Naive B cell (primary cell): Measurements from ENCODE around the gene HACD2. TPM values are rescaled to one million over a fixed set of nuclear protein-coding genes. Genes with fewer than 3 reads are reported as not detected.
"Not testable (repeated sequence)": the region's sequence is repeated elsewhere in the genome, so short reads cannot be mapped to it uniquely, and the experiment has no call there.

Experiments
- ATAC-seq, 2 donors: fragments of 150-1000 bp; cut with Tn5 transposase; 2 replicates each; pipeline ENCODE4 v1.10.0; 2021; ENCODE audit warnings: low read depth in 2 of 2, mild to moderate bottlenecking in 2 of 2, moderate library complexity in 2 of 2
- DNase-seq: peaks from one replicate; pipeline ENCODE4 v3.0.0; 2022
- H3K27ac Mint-ChIP-seq, 6 donors: one replicate each; pipeline ENCODE4 v1.8.0; 2020 to 2022; ENCODE audit warnings: mild to moderate bottlenecking in 6 of 6, mixed read lengths in 6 of 6, moderate library complexity in 5 of 6, inconsistent platforms in 2 of 6
- H3K27me3 Mint-ChIP-seq, 3 donors: one replicate each; pipeline ENCODE4 v1.8.0; 2021 to 2022; ENCODE audit warnings: mixed read lengths in 3 of 3, mild to moderate bottlenecking in 1 of 3
- H3K36me3 Mint-ChIP-seq, 2 donors: one replicate each; pipeline ENCODE4 v1.8.0; 2020 to 2022; ENCODE audit warnings: mixed read lengths in 2 of 2, inconsistent platforms in 1 of 2, mild to moderate bottlenecking in 1 of 2
- H3K4me1 Mint-ChIP-seq, 3 donors: one replicate each; pipeline ENCODE4 v1.8.0; 2020 to 2022; ENCODE audit warnings: mixed read lengths in 3 of 3, inconsistent platforms in 1 of 3, mild to moderate bottlenecking in 1 of 3, moderate library complexity in 1 of 3
- H3K4me3 Mint-ChIP-seq, 8 donors: one replicate each; pipeline ENCODE4 v1.8.0; 2020 to 2022; ENCODE audit warnings: mild to moderate bottlenecking in 8 of 8, mixed read lengths in 8 of 8, moderate library complexity in 8 of 8, inconsistent platforms in 2 of 8
- H3K9me3 Mint-ChIP-seq, 7 donors: one replicate each; pipeline ENCODE4 v1.8.0; 2020 to 2022; ENCODE audit warnings: mixed read lengths in 7 of 7, mild to moderate bottlenecking in 5 of 7, inconsistent platforms in 2 of 7, moderate library complexity in 1 of 7
- polyA plus RNA-seq, 6 donors: library from polyadenylated mRNA; unstranded; fragments of 300-500 nt; fragmentation: Illumina TruSeq; gene quantifications; one replicate each; pipeline ENCODE4 v1.2.3, GENCODE V29; 2021; ENCODE audit warnings: low read depth in 6 of 6

The HACD2 gene
- polyA plus RNA-seq, 6 donors from 2014 or later: 35.3 to 56.2 (median 43.7) TPM

GRCh38 chr3:123491966-123492587 lies 92.8 kb downstream of the HACD2 start:
- H3K27me3 Mint-ChIP-seq: no peaks in the 10 kb centered on the region
- no peak overlapping the region for H3K4me3 Mint-ChIP-seq
- H3K9me3 Mint-ChIP-seq: no peaks in the 10 kb centered on the region
- H3K36me3 Mint-ChIP-seq: peaks cover 0 to 8% of the 10 kb centered on the region in 2 donors
- no peaks in the 10 kb centered on the region for H3K4me1 Mint-ChIP-seq
- DNase-seq (no peak), ATAC-seq (no peak)
- no peak overlapping the region for H3K27ac Mint-ChIP-seq

GRCh38 chr3:123489400-123490004 lies 95.4 kb downstream of the HACD2 start:
- ATAC-seq: no peak

GRCh38 chr3:123488645-123489347 lies 96.1 kb downstream of the HACD2 start:
- Mint-ChIP-seq H3K4me3 (no peak overlapping the region), H3K27me3 (peaks cover 0 to 13% (median 8%) of the 10 kb centered on the region in 3 donors), H3K9me3 (no peaks in the 10 kb centered on the region), H3K36me3 (peaks cover 0 to 8% of the 10 kb centered on the region in 2 donors), H3K27ac (no peak overlapping the region), H3K4me1 (no peaks in the 10 kb centered on the region)
- ATAC-seq (no peak), DNase-seq (no peak)

More at GRCh38 chr3:123489400-123490004, 95.4 kb downstream of the HACD2 start:
- Mint-ChIP-seq H3K9me3 (no peaks in the 10 kb centered on the region), H3K4me3 (peak overlapping the region in 1 of 8 donors; percentile 14), H3K36me3 (peaks cover 0 to 8% of the 10 kb centered on the region in 2 donors), H3K4me1 (no peaks in the 10 kb centered on the region), H3K27me3 (peaks cover 0 to 9% (median 8%) of the 10 kb centered on the region in 3 donors), H3K27ac (peak overlapping the region in 1 of 6 donors; percentile 39)
- peak; percentile 14 for DNase-seq

- not testable (repeated sequence) for H3K36me3 Mint-ChIP-seq, H3K9me3 Mint-ChIP-seq, ATAC-seq, H3K4me3 Mint-ChIP-seq, DNase-seq, H3K4me1 Mint-ChIP-seq
- H3K27ac Mint-ChIP-seq: peak overlapping the region in 1 of 6 donors; percentile 3
- H3K27me3 Mint-ChIP-seq: peaks cover 4 to 13% (median 8%) of the 10 kb centered on the region in 3 donors
Measured at GRCh38 chr3:123487063-123487462, 97.8 kb downstream of the HACD2 start.

- no peak for ATAC-seq
- Mint-ChIP-seq H3K9me3 (no peaks in the 10 kb centered on the region), H3K36me3 (peaks cover 0 to 4% of the 10 kb centered on the region in 2 donors), H3K4me3 (no peak overlapping the region), H3K27me3 (peaks cover 4 to 13% (median 8%) of the 10 kb centered on the region in 3 donors), H3K27ac (peak overlapping the region in 1 of 6 donors; percentile 91), H3K4me1 (no peaks in the 10 kb centered on the region)
- no peak for DNase-seq
Measured at GRCh38 chr3:123486460-123486859, 98.4 kb downstream of the HACD2 start.

GRCh38 chr3:123485551-123485950 lies 99.3 kb downstream of the HACD2 start:
- H3K27ac Mint-ChIP-seq: no peak overlapping the region
- H3K4me3 Mint-ChIP-seq: no peak overlapping the region
- DNase-seq (no peak), ATAC-seq (no peak)
- peaks cover 4 to 13% (median 8%) of the 10 kb centered on the region in 3 donors for H3K27me3 Mint-ChIP-seq
- H3K36me3 Mint-ChIP-seq: no peaks in the 10 kb centered on the region
- peaks cover 0 to 5% (median 3%) of the 10 kb centered on the region in 3 donors for H3K4me1 Mint-ChIP-seq
- H3K9me3 Mint-ChIP-seq: no peaks in the 10 kb centered on the region

- Mint-ChIP-seq H3K4me3 (no peak overlapping the region), H3K27me3 (peaks cover 4 to 21% (median 8%) of the 10 kb centered on the region in 3 donors), H3K9me3 (no peaks in the 10 kb centered on the region), H3K4me1 (peaks cover 0 to 10% (median 3%) of the 10 kb centered on the region in 3 donors), H3K27ac (no peak overlapping the region), H3K36me3 (no peaks in the 10 kb centered on the region)
- ATAC-seq: no peak
- DNase-seq: no peak
Measured at GRCh38 chr3:123483146-123483545, 101.7 kb downstream of the HACD2 start.

- Mint-ChIP-seq H3K27ac (no peak overlapping the region), H3K27me3 (peaks cover 13 to 21% (median 19%) of the 10 kb centered on the region in 3 donors), H3K4me3 (no peak overlapping the region), H3K9me3 (no peaks in the 10 kb centered on the region), H3K36me3 (no peaks in the 10 kb centered on the region), H3K4me1 (peaks cover 0 to 10% (median 3%) of the 10 kb centered on the region in 3 donors)
- DNase-seq (no peak), ATAC-seq (no peak)
Measured at GRCh38 chr3:123481722-123482457, 103.0 kb downstream of the HACD2 start.

GRCh38 chr3:123481071-123481470 lies 103.8 kb downstream of the HACD2 start:
- Mint-ChIP-seq H3K4me1 (peaks cover 0 to 10% (median 3%) of the 10 kb centered on the region in 3 donors), H3K36me3 (no peaks in the 10 kb centered on the region), H3K9me3 (no peaks in the 10 kb centered on the region), H3K27ac (no peak overlapping the region), H3K4me3 (no peak overlapping the region), H3K27me3 (peaks cover 15 to 25% (median 21%) of the 10 kb centered on the region in 3 donors)
- DNase-seq (no peak), ATAC-seq (no peak)

- Mint-ChIP-seq H3K27ac (peak overlapping the region in 2 of 6 donors; percentile 25 to 78), H3K9me3 (no peaks in the 10 kb centered on the region), H3K4me3 (no peak overlapping the region), H3K36me3 (no peaks in the 10 kb centered on the region), H3K27me3 (peaks cover 16 to 27% (median 25%) of the 10 kb centered on the region in 3 donors), H3K4me1 (peaks cover 0 to 10% (median 3%) of the 10 kb centered on the region in 3 donors)
- ATAC-seq: peak; percentile 43 to 45
- DNase-seq: no peak
Measured at GRCh38 chr3:123480428-123480827, 104.4 kb downstream of the HACD2 start.

- H3K4me3 Mint-ChIP-seq: no peak overlapping the region
- H3K27me3 Mint-ChIP-seq: peaks cover 20 to 27% (median 25%) of the 10 kb centered on the region in 3 donors
- H3K9me3 Mint-ChIP-seq: no peaks in the 10 kb centered on the region
- DNase-seq (no peak), ATAC-seq (no peak)
- H3K4me1 Mint-ChIP-seq: peaks cover 0 to 13% (median 3%) of the 10 kb centered on the region in 3 donors
- H3K27ac Mint-ChIP-seq: no peak overlapping the region
- H3K36me3 Mint-ChIP-seq: no peaks in the 10 kb centered on the region
Measured at GRCh38 chr3:123479891-123480290, 105.0 kb downstream of the HACD2 start.

GRCh38 chr3:123478314-123478713 lies 106.5 kb downstream of the HACD2 start:
- Mint-ChIP-seq H3K4me3 (no peak overlapping the region), H3K4me1 (peaks cover 0 to 13% (median 3%) of the 10 kb centered on the region in 3 donors), H3K9me3 (no peaks in the 10 kb centered on the region), H3K27me3 (peaks cover 16 to 30% (median 21%) of the 10 kb centered on the region in 3 donors), H3K36me3 (no peaks in the 10 kb centered on the region), H3K27ac (no peak overlapping the region)
- DNase-seq: no peak
- no peak for ATAC-seq
